Activated T-cell treated with anti-CD3 and anti-CD28 coated beads, Interleukin-2, amount 50 U/mL, for 1 hour (primary cell): ENCODE measurements around the gene ADARB2.
"Not testable (repeated sequence)": the region's sequence is repeated elsewhere in the genome, so short reads cannot be mapped to it uniquely, and the experiment has no call there.

ENCODE experiments used
- DNase-seq: peaks from one replicate; pipeline ENCODE4 v3.0.0-alpha.2; 2020

ADARB2 gene

DNA sequence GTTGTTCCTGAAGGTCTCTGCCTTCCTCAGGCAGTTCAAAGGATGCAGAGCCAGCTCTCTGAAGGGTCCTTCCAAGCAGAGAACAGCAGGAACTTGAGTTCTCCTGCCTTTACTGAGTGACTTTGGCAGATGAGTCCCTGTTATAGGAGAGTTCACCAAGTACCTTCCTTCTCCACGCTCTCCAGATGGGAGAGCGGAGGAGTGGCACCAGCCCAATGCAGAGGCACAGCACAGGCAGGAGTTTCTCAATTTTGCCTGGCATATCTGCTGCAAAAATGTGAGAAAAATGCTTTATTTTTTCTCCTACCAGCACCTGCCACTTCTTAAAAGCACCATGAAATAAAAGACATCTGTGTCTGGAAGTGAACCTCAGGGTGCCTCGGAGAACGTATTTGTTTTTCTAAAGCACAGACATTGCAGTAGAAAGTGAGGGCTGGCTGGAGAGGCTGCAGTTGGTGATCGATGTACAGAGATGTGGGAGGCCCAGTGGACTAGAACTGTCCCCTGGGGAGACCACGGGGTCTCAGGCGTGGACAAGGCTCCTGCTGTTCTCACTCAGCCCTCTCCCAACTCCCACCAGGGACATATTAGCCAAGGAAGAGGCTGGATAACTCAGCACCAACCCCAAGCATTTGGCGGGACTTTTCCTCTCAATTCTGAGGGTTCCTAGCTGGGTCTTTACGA, 506.6 kb downstream of the ADARB2 start:
- DNase-seq, result no peak

- no peak for DNase-seq
Observed at GRCh38 chr10:1230138-1230537, 507.2 kb downstream of the ADARB2 start.

- no peak for DNase-seq
Observed at GRCh38 chr10:1229574-1229973, 507.8 kb downstream of the ADARB2 start.

DNA sequence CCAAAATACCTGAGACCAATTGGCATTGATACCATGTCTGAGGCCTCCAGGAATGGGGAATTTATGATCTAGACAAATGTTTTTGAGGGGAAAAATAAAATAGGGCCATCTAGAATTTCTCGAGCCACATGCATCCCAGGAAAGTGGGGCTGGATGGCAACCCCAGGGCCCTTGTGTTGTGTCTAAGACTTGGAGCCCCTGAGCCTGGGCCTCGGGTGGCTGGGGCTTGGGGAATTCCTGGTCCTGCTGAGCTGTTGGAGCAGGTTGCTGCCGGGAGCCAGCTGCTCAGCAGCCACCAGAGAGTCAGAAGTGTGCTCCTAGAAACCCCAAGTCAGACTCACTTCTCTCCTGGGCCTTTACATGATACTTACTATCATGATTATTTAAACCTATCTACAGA, 508.2 kb downstream of the ADARB2 start:
- no peak for DNase-seq

DNA sequence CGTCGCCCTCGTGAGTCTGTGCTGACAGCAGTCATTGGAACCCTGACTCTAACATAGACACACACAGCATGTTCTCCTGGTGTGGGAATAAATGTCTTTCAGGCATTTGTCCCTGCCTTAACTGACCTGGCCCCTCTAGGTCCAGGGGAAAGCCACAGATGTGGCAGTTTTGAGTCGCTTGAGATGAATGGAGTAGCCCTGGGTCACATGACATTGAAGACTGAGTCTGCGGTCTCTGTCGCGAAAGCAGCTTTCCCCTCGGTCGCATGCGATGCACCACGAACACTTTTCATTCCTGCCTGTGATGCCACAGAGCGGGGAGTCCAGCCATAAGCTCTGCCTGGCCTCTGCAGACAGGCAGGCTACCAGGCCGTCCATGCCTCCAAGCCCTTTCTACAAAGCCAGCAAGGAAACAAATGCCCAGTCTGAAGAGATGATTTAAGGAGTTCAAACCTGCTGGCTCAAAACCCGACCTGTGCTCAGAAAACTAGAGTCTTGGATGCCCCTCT, 508.8 kb downstream of the ADARB2 start:
- no peak for DNase-seq

DNA sequence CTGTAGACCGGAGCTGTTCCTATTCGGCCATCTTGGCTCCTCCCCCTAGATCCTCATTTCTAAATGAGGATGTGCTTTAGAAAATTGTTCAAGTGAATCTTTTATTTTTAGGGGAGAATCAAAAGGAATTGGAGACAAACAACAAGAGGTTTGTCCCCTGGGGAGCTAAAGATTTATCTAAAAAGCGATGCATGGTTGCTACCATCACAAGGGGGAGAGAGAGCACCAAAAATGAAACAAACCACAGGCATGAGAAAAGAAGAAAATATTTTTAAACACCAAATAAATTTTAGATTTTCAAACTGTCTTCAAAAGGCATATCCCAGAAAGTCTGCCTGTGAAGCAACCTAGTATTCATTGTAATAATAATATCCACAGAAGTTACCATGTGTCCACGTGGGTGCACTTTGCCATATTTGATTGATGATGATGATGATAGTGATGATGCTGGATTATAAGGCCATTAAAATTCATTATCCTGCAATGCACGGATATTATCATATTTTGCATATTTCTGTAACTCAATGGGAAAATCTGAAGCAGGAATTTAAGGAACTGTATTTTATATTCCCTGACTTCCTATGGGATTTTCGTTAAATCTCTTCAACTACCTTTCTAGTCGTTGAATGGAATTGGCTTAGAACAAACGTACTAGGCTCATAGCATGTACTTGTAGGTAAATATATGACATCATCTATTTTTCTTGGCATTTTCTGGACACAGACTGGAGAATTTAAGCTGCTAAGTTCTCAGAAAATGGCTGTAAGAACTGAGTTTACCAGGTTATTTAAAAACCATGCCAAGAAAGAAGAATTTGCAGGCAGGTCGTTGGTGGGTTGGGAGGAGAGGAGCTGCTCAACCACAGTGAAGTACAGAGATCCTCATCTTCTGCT, 509.6 kb downstream of the ADARB2 start:
- DNase-seq, result no peak

- not testable (repeated sequence) for DNase-seq
Observed at GRCh38 chr10:1226907-1227306, 510.4 kb downstream of the ADARB2 start.

DNA sequence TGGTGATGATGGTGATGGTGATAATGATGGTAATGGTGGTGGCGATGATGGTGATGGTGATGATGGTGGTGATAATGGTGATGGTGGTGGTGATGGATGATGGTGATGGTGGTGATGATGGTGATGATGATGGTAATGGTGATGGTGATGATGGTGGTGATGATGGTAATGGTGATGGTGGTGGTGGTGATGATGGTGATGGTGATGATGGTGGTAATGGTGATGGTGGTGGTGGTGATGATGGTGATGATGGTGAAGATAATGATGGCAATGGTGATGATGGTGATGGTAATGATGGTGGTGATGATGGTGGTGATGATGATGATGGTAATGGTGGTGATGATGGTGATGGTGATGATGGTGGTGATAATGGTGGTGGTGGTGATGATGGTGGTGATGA, 517.5 kb downstream of the ADARB2 start:
- DNase-seq, result not testable (repeated sequence)

DNA sequence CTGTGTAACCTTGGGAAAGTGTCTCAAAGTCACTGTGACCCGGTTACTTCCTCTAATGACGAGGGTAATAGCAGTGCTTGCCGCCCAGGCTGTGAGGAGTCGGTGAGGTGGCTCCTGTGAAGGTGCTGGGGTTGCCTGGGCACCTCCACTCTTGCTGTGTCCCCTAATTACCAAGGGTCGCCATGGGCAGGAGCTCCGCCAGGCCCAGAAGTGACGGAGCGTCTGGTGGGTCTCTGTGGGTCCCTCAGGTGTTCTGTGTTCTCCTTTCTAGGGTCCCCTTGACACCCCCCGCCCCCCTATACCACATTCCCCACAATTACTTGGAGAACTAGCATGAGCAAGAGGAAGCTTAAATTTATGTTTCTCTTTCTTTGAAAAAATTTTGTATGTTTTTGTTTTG, 519.7 kb downstream of the ADARB2 start:
- no peak for DNase-seq

DNA sequence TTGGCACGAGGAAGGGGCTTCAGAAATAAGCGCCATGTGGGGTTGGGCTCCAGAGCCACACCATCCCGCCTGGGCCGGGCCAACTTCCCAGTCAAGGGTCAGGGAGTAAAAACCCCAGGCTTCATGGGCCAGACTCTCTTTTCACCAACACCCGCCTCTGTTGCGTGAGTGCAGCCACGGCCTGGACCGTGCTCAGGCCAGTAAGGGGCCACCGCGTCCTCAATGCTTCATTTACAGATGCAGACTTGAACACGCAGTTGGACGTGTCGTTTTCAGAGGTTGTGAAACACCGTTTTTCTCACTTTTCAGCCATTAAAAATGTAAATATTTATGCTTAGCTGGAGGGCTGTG, 520.1 kb downstream of the ADARB2 start:
- DNase-seq, result no peak

DNA sequence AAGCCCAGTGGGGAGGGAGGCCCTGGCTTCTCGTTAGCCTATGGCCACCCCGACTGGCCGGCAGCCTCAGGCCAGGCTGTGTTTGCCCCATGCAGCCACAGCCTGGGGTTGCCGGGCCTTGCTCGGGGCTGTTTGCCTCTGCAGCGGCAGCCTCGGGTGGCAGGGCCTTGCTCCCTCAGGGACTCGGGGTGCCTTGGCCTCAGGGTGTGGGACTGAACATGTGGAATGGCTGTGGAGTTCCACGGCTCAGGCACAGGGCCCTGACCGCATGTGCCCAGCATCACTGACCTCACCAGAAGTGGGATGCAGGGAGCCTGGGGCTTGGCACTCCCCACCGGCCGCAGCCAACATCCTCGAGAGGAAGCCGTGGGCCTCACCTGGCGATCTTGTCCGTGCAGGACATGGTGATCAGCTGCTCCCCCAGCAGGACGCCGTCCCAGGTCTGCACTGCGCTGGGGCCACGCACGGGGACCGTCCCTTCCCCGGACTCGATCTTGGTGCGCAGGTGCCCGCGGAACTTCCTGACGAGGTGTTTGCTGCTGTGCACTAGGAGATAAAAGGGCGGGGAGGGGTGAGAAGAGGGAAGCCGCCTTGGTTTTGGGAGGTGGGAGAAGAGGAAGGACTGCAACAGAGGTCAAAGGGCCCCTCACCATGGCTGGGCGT, 520.6 kb downstream of the ADARB2 start:
- DNase-seq, result no peak

DNA sequence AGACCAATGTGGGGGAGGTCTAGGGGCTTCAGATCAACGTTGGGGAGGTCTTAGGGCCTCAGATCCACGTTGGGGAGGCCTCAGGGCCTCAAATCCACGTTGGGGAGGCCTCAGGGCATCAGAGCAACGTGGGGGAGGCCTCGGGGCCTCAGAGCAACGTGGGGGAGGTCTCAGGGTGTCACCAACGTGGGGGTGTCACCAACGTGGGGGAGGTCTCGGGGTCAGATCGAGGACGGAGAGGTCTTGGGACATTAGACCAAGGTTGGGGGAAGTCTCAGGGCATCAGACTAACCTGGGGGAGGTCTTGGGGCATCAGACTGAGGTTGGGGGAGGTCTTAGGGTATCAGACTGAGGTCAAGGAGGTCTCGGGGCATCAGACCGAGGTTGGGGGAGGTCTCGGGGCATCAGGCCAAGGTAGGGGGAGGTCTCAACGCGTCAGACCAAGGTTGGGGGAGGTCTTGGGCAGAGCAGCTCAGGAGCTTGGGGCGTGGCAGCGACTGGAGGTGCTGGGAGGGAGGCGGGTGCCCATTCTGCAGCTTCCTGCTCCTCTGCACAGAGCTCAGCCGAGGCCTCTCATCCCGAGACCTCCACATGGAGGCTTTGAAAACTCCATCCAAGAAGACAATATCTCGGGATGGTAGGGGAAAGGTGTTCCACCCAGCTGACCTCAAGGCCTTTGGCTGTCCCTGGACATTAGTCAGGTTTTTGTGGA, 521.3 kb downstream of the ADARB2 start:
- no peak for DNase-seq

- DNase-seq, result no peak
Observed at GRCh38 chr10:1214882-1215540, 522.3 kb downstream of the ADARB2 start.

DNA sequence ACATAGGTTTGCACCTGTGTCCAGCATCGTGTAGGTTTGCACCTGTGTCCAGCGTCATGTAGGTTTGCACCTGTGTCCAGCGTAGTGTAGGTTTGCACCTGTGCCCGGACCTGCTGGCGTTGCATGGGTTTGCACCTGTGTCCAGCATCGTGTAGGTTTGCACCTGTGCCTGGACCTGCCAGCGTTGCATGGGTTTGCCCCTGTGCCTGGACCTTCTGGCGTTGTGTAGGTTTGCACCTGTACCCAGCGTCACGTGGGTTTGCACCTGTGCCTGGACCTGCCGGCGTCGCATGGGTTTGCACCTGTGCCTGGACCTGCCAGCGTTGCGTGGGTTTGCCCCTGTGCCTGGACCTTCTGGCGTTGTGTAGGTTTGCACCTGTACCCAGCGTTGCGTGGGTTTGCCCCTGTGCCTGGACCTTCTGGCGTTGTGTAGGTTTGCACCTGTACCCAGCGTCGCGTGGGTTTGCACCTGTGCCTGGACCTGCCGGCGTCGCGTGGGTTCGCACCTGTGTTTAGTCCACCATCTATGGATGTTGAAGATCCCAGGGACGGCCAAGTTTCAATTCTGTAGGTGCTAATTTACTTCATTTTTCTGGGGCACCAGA, 523.2 kb downstream of the ADARB2 start:
- no peak for DNase-seq

- no peak for DNase-seq
Observed at GRCh38 chr10:1213252-1214070, 523.9 kb downstream of the ADARB2 start.

DNA sequence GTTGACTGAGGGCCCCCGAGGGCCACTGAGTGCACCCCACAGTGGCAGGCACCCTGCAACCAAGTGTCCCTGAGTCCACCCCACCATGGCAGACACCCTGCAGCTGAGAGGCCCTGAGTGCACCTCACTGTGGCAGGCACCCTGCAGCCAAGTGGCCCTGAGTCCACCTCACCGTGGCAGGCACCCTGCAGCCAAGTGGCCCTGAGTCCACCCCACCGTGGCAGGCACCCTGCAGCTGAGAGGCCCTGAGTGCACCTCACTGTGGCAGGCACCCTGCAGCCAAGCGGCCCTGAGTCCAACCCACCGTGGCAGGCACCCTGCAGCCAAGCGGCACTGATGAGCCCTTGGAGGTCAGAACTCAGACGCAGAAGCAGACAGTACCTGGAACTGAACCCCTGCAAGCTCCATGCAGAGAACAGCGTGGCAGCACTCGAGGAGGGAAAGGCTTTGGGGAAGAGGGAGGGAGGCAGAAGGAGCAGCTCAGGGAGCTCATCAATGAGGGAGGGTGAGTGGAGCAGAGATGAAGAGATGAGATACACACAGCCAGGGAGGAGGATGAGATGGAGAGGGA, 524.7 kb downstream of the ADARB2 start:
- DNase-seq, result no peak

DNA sequence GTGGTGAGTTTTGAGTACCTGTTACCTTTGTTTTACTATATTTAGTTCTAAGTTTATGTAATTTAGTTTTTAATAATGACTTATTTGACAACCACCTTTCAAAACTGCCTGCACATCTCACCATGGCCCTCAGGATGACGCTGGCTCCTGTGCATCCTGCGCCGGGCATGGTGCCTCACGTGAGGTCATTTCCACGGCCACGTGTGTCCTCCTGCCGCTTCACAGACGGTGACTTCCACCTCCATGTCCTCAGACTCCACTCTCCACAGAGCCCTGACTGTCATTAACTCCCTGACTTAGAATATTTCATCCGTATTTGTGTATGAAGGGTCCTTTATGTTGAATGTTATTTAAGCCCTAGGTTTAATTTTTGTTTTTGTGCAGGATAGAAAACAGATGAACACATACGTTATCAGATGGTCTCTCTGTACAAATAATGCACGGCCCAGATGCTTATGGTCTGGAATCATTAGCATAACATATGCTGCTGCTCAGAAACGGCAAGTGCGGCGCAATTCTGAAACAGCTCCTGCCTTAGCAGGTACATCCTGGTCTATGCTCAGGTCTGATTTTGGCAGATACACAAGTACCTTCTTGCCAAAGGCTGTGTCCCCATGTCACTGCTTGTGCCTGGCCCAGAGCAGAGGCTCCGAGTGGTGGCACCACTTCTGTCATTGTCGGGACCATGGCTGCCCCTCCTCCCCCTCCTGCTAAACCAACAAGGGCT, 525.3 kb downstream of the ADARB2 start:
- DNase-seq, result no peak

- no peak for DNase-seq
Observed at GRCh38 chr10:1210667-1211066, 526.7 kb downstream of the ADARB2 start.

GRCh38 chr10:1209355-1209979, 527.9 kb downstream of the ADARB2 start:
- DNase-seq, result no peak
